Naive thymus-derived CD4-positive, alpha-beta T cell (primary cell): ENCODE data around the gene CCDC28A. TPM values are rescaled to one million over a fixed set of nuclear protein-coding genes. Genes with fewer than 3 reads are reported as not detected.
"Not testable (repeated sequence)": the region's sequence is repeated elsewhere in the genome, so short reads cannot be mapped to it uniquely, and the experiment has no call there.

Experiments
- ATAC-seq: fragments of 150-1000 bp; cut with Tn5 transposase; 2 replicates; pipeline ENCODE4 v1.10.0; 2021; ENCODE audit warnings: mild to moderate bottlenecking, moderate library complexity
- CTCF ChIA-PET: fragments of 350-600 bp; sonication (Branson Sonifier 250); formaldehyde crosslinking; loops from one replicate; lab custom pipeline; 2021; ENCODE audit warnings: antibody characterized with exemption; lab: Charles Lee
- POLR2A ChIA-PET: fragments of 350-600 bp; sonication (Branson Sonifier 250); formaldehyde crosslinking; loops from one replicate; lab custom pipeline; 2021; ENCODE audit warnings: antibody characterized with exemption, inconsistent platforms; lab: Charles Lee
- DNase-seq, 9 donors: peaks; one replicate each; pipeline versions ENCODE4 v3.0.0 to v3.0.0-alpha.2; 2020 to 2022; ENCODE audit warnings: mixed read lengths in 1 of 9
- H3K27ac ChIP-seq: one replicate; pipeline ENCODE4 v1.7.0; 2013; ENCODE audit warnings: mild to moderate bottlenecking, low read depth, low read length, moderate library complexity
- H3K27me3 ChIP-seq, 2 donors: one replicate each; pipeline ENCODE4 v1.7.0; 2013; ENCODE audit warnings: low read length in 2 of 2, mild to moderate bottlenecking in 2 of 2, moderate library complexity in 2 of 2; ENCODE audit not compliant: control insufficient read depth in 2 of 2, insufficient read depth in 2 of 2
- H3K36me3 ChIP-seq, 3 experiments: 1 replicate in 2 of 3; 2 replicates in 1 of 3; pipeline ENCODE4 v1.7.0; 2013; ENCODE audit warnings: low read length in 3 of 3, mild to moderate bottlenecking in 3 of 3, moderate library complexity in 1 of 3; ENCODE audit not compliant: insufficient read depth in 3 of 3, control insufficient read depth in 2 of 3
- H3K4me1 ChIP-seq, 2 donors: one replicate each; pipeline ENCODE4 v1.7.0; 2013; ENCODE audit warnings: low read length in 2 of 2, mild to moderate bottlenecking in 2 of 2, moderate library complexity in 1 of 2; ENCODE audit not compliant: control insufficient read depth in 2 of 2, insufficient read depth in 2 of 2
- H3K4me3 ChIP-seq: 2 replicates; pipeline ENCODE4 v1.7.0; 2013; ENCODE audit warnings: mild to moderate bottlenecking, low read length
- H3K9me3 ChIP-seq, 3 experiments: 1 replicate in 2 of 3; 2 replicates in 1 of 3; pipeline ENCODE4 v1.7.0; 2013; ENCODE audit warnings: low read length in 3 of 3; ENCODE audit not compliant: control insufficient read depth in 2 of 3
- H3K27ac Mint-ChIP-seq, 9 donors: one replicate each; pipeline ENCODE4 v1.8.0; 2020 to 2022; ENCODE audit warnings: mixed read lengths in 9 of 9, mild to moderate bottlenecking in 8 of 9, moderate library complexity in 5 of 9, inconsistent platforms in 2 of 9
- H3K27me3 Mint-ChIP-seq, 5 donors: one replicate each; pipeline ENCODE4 v1.8.0; 2021 to 2022; ENCODE audit warnings: mixed read lengths in 5 of 5, mild to moderate bottlenecking in 1 of 5
- H3K36me3 Mint-ChIP-seq, 5 donors: one replicate each; pipeline ENCODE4 v1.8.0; 2020 to 2022; ENCODE audit warnings: mixed read lengths in 5 of 5, mild to moderate bottlenecking in 3 of 5, inconsistent platforms in 1 of 5
- H3K4me1 Mint-ChIP-seq, 7 donors: one replicate each; pipeline ENCODE4 v1.8.0; 2020 to 2022; ENCODE audit warnings: mixed read lengths in 7 of 7, mild to moderate bottlenecking in 3 of 7, inconsistent platforms in 1 of 7
- H3K4me3 Mint-ChIP-seq, 10 donors: one replicate each; pipeline ENCODE4 v1.8.0; 2020 to 2022; ENCODE audit warnings: mild to moderate bottlenecking in 10 of 10, mixed read lengths in 10 of 10, moderate library complexity in 6 of 10, inconsistent platforms in 2 of 10
- H3K9me3 Mint-ChIP-seq, 11 donors: one replicate each; pipeline ENCODE4 v1.8.0; 2020 to 2022; ENCODE audit warnings: mixed read lengths in 11 of 11, mild to moderate bottlenecking in 4 of 11, inconsistent platforms in 1 of 11, moderate library complexity in 1 of 11
- intact Hi-C, 2 donors: fragments of 100-400 bp; cut with micrococcal nuclease; formaldehyde crosslinking; loops; one replicate each; pipeline ENCODE4 v1.15.1; 2023
- polyA plus RNA-seq, 2 donors: library from polyadenylated mRNA; unstranded; fragments of 300-500 nt; fragmentation: Illumina TruSeq; gene quantifications; one replicate each; pipeline ENCODE4 v1.2.3, GENCODE V29; 2021
- total RNA-seq, 6 experiments: library from RNA in 5 of 6; stranded (reverse) in 5 of 6; gene quantifications; 1 replicate in 5 of 6; 2 replicates in 1 of 6; pipeline ENCODE4 v1.2.3 and lab custom pipeline; 2021 to 2026

Gene CCDC28A
- total and polyA plus RNA-seq, 7 experiments from 2014 or later: 19.9 to 65.3 (median 32.4) TPM

DNA sequence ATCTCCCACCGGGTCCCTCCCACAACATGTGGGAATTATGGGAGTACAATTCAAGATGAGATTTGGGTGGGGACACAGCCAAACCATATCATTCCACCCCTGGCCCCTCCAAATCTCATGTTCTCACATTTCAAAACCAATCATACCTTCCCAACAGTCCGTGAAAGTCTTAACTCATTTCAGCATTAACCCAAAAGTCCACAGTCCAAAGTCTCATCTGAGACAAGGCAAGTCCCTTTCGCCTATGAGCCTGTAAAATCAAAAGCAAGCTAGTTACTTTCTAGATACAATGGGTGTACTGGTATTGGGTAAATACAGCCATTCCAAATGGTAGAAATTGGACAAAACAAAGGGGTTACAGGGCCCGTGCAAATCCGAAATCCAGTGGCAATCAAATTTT, 43.5 kb upstream of the CCDC28A start:
- H3K36me3 Mint-ChIP-seq: not testable (repeated sequence)

DNA sequence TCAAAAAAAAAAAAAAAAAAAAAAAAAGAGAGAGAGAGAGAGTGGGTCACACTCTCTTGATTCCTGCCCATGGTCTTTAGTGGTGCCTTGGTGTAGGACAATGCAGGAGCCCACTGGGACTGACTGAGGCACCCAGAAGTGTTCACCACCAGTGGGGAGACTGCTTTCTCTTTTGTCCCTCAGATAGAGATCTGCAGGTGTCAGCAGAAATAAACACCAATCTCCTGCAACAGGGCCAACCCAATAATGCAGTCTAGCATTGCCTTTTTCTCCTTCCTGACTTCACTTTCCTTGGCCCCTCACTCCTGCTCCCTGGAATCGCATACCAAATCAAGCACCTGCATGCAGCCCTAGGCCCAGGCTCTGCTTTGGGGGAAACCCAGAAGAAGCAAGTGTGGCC, 39.0 kb upstream of the CCDC28A start:
- DNase-seq (no peak), ATAC-seq (no peak)
- intact Hi-C loops: no loop called here
- Mint-ChIP-seq H3K27ac (peak overlapping the region in 1 of 9 donors; percentile 36), H3K36me3 (peaks cover 0 to 9% (median 8%) of the 10 kb centered on the region in 5 donors), H3K9me3 (peaks cover 0 to 16% (median 3%) of the 10 kb centered on the region in 11 donors), H3K4me3 (no peak overlapping the region), H3K4me1 (no peaks in the 10 kb centered on the region), H3K27me3 (peaks cover 0 to 5% (median 0%) of the 10 kb centered on the region in 5 donors)
- ChIA-PET CTCF (interaction anchor here (1.0 kb wide), 1 partner anchor 87 kb away, joined by 3 read pairs; no protein-coding TSS in a partner anchor), POLR2A (no interaction called here)
- Histone ChIP-seq H3K27me3 (no peaks in the 10 kb centered on the region), H3K27ac (no peak overlapping the region), H3K9me3 (no peaks in the 10 kb centered on the region), H3K36me3 (no peaks in the 10 kb centered on the region), H3K4me1 (no peaks in the 10 kb centered on the region), H3K4me3 (no peak overlapping the region)

More for the DNA sequence above, 43.5 kb upstream of the CCDC28A start:
- DNase-seq, POLR2A ChIA-PET, H3K9me3 ChIP-seq, H3K36me3 ChIP-seq, intact Hi-C loops, H3K4me3 Mint-ChIP-seq, H3K4me1 ChIP-seq, H3K9me3 Mint-ChIP-seq, H3K4me3 ChIP-seq, H3K27me3 ChIP-seq, H3K27ac Mint-ChIP-seq, CTCF ChIA-PET, H3K27ac ChIP-seq, ATAC-seq, H3K4me1 Mint-ChIP-seq: not testable (repeated sequence)
- H3K27me3 Mint-ChIP-seq: peaks cover 2 to 11% (median 5%) of the 10 kb centered on the region in 5 donors

DNA sequence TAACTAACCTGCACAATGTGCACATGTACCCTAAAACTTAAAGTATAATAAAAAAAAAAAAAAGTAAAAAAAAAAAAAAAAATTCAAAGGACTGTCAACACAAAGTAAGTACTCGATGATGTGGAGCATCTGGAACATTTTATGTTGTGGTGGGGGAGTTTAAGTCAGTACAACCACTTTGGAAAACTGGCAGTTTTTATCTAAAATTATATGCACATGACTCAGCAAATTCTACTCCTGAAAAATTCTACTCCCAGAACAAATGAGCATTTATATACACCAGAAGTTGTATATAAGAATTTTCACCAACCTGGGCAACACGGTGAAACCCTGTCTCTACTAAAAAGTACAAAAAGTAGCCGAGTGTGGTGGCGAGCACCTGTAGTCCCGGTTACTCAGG, 36.9 kb upstream of the CCDC28A start:
- Mint-ChIP-seq H3K27me3 (peaks cover 0 to 5% (median 0%) of the 10 kb centered on the region in 5 donors), H3K4me3 (no peak overlapping the region), H3K4me1 (no peaks in the 10 kb centered on the region), H3K9me3 (peaks cover 0 to 16% (median 4%) of the 10 kb centered on the region in 11 donors), H3K27ac (no peak overlapping the region), H3K36me3 (peaks cover 0 to 8% (median 2%) of the 10 kb centered on the region in 5 donors)
- ChIA-PET CTCF (no interaction called here), POLR2A (no interaction called here)
- Histone ChIP-seq H3K27ac (no peak overlapping the region), H3K9me3 (no peaks in the 10 kb centered on the region), H3K4me1 (no peaks in the 10 kb centered on the region), H3K4me3 (no peak overlapping the region), H3K27me3 (no peaks in the 10 kb centered on the region), H3K36me3 (no peaks in the 10 kb centered on the region)
- no peak for DNase-seq
- intact Hi-C loops: no loop called here
- no peak for ATAC-seq

DNA sequence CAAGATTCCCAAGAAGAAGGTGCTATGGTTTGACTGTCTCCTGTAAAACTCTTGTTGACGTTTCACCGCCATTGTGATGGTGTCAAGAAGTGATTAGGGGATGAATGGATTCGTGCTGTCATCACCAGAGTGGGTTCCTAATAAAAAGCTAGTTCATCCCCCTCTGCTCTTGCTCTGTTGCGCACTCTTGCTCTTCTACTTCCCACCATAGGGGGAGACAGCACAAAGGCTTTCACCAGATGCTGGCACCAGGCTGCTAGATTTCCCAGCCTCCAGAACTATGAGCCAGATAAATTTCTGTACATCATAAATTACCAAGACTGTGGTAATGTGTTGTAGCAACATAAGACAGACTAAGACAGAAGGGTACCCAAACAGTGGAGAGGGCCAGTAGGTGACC, 21.6 kb upstream of the CCDC28A start:
- no peak for ATAC-seq
- H3K4me1 ChIP-seq: no peaks in the 10 kb centered on the region
- H3K9me3 ChIP-seq: no peaks in the 10 kb centered on the region
- ChIA-PET POLR2A (no interaction called here), CTCF (no interaction called here)
- no peak for DNase-seq
- H3K27me3 ChIP-seq: no peaks in the 10 kb centered on the region
- H3K27ac Mint-ChIP-seq: no peak overlapping the region
- H3K27me3 Mint-ChIP-seq: no peaks in the 10 kb centered on the region
- H3K9me3 Mint-ChIP-seq: peaks cover 0 to 2% (median 0%) of the 10 kb centered on the region in 11 donors
- H3K36me3 ChIP-seq: no peaks in the 10 kb centered on the region
- no peaks in the 10 kb centered on the region for H3K4me1 Mint-ChIP-seq
- no peak overlapping the region for H3K4me3 ChIP-seq
- intact Hi-C loops: no loop called here
- no peak overlapping the region for H3K4me3 Mint-ChIP-seq
- no peaks in the 10 kb centered on the region for H3K36me3 Mint-ChIP-seq
- H3K27ac ChIP-seq: no peak overlapping the region

DNA sequence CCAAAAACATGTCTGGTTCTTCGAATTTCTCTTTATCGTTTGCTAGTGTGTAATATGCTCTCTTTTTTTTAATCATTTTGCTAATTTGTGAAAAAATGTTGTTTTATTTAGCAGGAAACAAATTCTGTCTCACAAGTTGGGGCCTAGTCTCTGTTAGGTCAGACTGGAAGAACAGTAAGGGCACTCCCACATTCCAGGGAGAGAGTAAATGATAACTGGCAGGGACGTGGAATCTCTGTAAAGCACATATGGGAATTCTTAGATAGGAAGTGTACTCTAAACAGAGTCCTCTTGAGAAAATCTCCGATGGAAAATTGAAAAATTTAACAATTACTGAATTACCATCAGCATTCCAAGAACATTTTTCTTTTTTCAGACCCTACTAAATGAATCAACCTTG, 16.4 kb upstream of the CCDC28A start:
- Mint-ChIP-seq H3K27ac (no peak overlapping the region), H3K4me3 (no peak overlapping the region), H3K9me3 (no peaks in the 10 kb centered on the region), H3K27me3 (no peaks in the 10 kb centered on the region), H3K36me3 (no peaks in the 10 kb centered on the region), H3K4me1 (no peaks in the 10 kb centered on the region)
- ATAC-seq (no peak), DNase-seq (no peak)
- no peak overlapping the region for H3K27ac ChIP-seq
- no peaks in the 10 kb centered on the region for H3K4me1 ChIP-seq
- ChIA-PET POLR2A (no interaction called here), CTCF (no interaction called here)
- no peaks in the 10 kb centered on the region for H3K36me3 ChIP-seq
- intact Hi-C loops: no loop called here
- no peaks in the 10 kb centered on the region for H3K27me3 ChIP-seq
- H3K4me3 ChIP-seq: no peak overlapping the region
- no peaks in the 10 kb centered on the region for H3K9me3 ChIP-seq

DNA sequence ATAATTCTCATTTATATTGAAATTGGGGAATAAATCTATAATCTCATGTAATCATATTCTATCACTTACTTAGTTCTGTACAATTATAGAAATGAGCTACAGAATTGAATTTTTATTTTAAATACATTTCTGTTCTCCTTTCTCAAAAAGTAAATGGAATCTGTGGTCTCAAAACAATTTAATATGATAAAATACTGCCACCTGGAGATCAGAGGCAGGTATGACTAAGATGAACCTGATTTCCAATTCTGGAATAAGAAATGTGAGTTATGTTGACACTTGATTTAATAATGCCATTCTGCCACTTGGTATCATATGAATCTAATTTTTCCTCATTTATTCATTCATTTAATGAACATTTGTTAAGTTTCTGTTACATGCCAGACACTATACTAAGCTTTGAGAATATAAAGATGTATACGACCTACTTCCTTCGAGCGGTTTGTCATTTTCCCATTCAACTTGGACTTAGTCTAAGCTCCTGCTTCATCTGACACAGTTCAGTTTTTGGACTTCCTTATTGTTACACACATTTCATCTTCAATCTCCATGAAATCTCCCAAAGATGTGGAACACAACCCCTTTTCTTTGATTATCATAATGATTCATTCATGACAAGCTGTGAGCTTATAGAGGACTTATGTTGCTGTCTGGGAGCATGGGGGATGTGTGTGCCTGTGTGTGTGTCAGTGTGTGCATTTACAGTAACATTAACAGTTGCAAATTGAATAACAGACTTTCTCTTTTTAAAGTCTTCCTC, 7.5 kb upstream of the CCDC28A start:
- no peak overlapping the region for H3K4me3 Mint-ChIP-seq
- no peaks in the 10 kb centered on the region for H3K36me3 Mint-ChIP-seq
- ATAC-seq (no peak), DNase-seq (peak in 5 of 9 donors; percentile 25 to 42 (median 29))
- H3K27ac Mint-ChIP-seq: peak overlapping the region in 1 of 9 donors; percentile 26
- peaks cover 0 to 5% (median 0%) of the 10 kb centered on the region in 7 donors for H3K4me1 Mint-ChIP-seq
- H3K4me3 ChIP-seq: no peak overlapping the region
- intact Hi-C loops: loop anchor here (1.0 to 10.0 kb wide), 7 partner anchors 74 to 650 kb away; no protein-coding TSS in a partner anchor
- POLR2A ChIA-PET: no interaction called here
- H3K27me3 Mint-ChIP-seq: no peaks in the 10 kb centered on the region
- H3K36me3 ChIP-seq: no peaks in the 10 kb centered on the region
- CTCF ChIA-PET: interaction anchor here (0.8 to 4.4 kb wide), 5 partner anchors 75 to 650 kb away, joined by 3 to 21 read pairs (median 7); no protein-coding TSS in a partner anchor
- no peaks in the 10 kb centered on the region for H3K27me3 ChIP-seq
- no peaks in the 10 kb centered on the region for H3K4me1 ChIP-seq
- H3K9me3 Mint-ChIP-seq: no peaks in the 10 kb centered on the region
- H3K27ac ChIP-seq: no peak overlapping the region
- H3K9me3 ChIP-seq: no peaks in the 10 kb centered on the region
